OCI-LY1 (cell line): ENCODE data around the gene CD72.

ENCODE experiments used
- CTCF ChIP-seq: fragments of 200-600 bp; sonication (generic), shearing (Covaris generic); IDR thresholded peaks from 2 replicates; pipeline ENCODE4 v1.5.1; 2017; ENCODE audit warnings: mild to moderate bottlenecking, antibody characterized with exemption, low read length, moderate library complexity, mixed read lengths
- EZH2 ChIP-seq: fragments of 200-600 bp; sonication (generic), shearing (Covaris generic); IDR thresholded peaks from 2 replicates; pipeline ENCODE4 v1.8.0; 2017; ENCODE audit warnings: borderline replicate concordance, mixed run types, mild to moderate bottlenecking, antibody characterized with exemption, low read length, moderate library complexity, mixed read lengths

GRCh38 chr9:35650341-35651158 is 32.3 kb upstream of the CD72 start, which contains the start of gene SIT1:
- TF ChIP-seq CTCF (no peak), EZH2 (no peak)
